OCI-LY7 (cell line): ENCODE results near the gene USP28.

ENCODE experiments used
- EZH2phosphoT487 ChIP-seq: fragments of 200-600 bp; sonication (generic); IDR thresholded peaks from 2 replicates; pipeline ENCODE4 v1.6.1; 2018; ENCODE audit warnings: low read depth, borderline replicate concordance, mild to moderate bottlenecking, mixed run types, antibody characterized with exemption, low read length, moderate library complexity, mixed read lengths
- TF ChIP-seq, protein P1 (sequence below): fragments of 200-600 bp; sonication (generic); conservative IDR thresholded peaks from 2 replicates; pipeline ENCODE4 v1.5.1; 2014; ENCODE audit warnings: mild to moderate bottlenecking, antibody characterized with exemption, low read length, moderate library complexity, mixed read lengths

- TF ChIP-seq, protein P1, sequence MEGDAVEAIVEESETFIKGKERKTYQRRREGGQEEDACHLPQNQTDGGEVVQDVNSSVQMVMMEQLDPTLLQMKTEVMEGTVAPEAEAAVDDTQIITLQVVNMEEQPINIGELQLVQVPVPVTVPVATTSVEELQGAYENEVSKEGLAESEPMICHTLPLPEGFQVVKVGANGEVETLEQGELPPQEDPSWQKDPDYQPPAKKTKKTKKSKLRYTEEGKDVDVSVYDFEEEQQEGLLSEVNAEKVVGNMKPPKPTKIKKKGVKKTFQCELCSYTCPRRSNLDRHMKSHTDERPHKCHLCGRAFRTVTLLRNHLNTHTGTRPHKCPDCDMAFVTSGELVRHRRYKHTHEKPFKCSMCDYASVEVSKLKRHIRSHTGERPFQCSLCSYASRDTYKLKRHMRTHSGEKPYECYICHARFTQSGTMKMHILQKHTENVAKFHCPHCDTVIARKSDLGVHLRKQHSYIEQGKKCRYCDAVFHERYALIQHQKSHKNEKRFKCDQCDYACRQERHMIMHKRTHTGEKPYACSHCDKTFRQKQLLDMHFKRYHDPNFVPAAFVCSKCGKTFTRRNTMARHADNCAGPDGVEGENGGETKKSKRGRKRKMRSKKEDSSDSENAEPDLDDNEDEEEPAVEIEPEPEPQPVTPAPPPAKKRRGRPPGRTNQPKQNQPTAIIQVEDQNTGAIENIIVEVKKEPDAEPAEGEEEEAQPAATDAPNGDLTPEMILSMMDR: no peak
- TF ChIP-seq EZH2phosphoT487: no peak
Measured at GRCh38 chr11:113901141-113901540, 25.8 kb upstream of the USP28 start.
